Neuronal stem cell (in vitro differentiated cells): ENCODE measurements around the gene ARHGAP42.

ENCODE experiments used
- DNase-seq: peaks from one replicate; pipeline ENCODE4 v3.0.0-alpha.2; 2013; ENCODE audit warnings: low spot score
- H2AFZ ChIP-seq: one replicate; pipeline ENCODE4 v1.6.1; 2013; ENCODE audit warnings: mild to moderate bottlenecking, low read length, inconsistent platforms
- H2AK5ac ChIP-seq: 2 replicates; pipeline ENCODE4 v1.6.1; 2013; ENCODE audit warnings: low read depth, mild to moderate bottlenecking, inconsistent platforms, low read length, moderate library complexity, mixed read lengths
- H2BK120ac ChIP-seq: 2 replicates; pipeline ENCODE4 v1.6.1; 2013; ENCODE audit warnings: low read depth, mild to moderate bottlenecking, inconsistent platforms, low read length, moderate library complexity, mixed read lengths
- H2BK12ac ChIP-seq: one replicate; pipeline ENCODE4 v1.6.1; 2013; ENCODE audit warnings: low read length, inconsistent platforms
- H2BK15ac ChIP-seq: 2 replicates; pipeline ENCODE4 v1.6.1; 2013; ENCODE audit warnings: mild to moderate bottlenecking, low read length, inconsistent platforms, mixed read lengths
- H2BK5ac ChIP-seq: one replicate; pipeline ENCODE4 v1.6.1; 2013; ENCODE audit warnings: inconsistent platforms, mild to moderate bottlenecking, low read length, moderate library complexity
- H3K14ac ChIP-seq: one replicate; pipeline ENCODE4 v1.6.1; 2013; ENCODE audit warnings: low read length, inconsistent platforms
- H3K18ac ChIP-seq: 2 replicates; pipeline ENCODE4 v1.6.1; 2013; ENCODE audit warnings: low read length, inconsistent platforms
- H3K23ac ChIP-seq: 2 replicates; pipeline ENCODE4 v1.6.1; 2013; ENCODE audit warnings: low read depth, mild to moderate bottlenecking, mixed read lengths, low read length, inconsistent platforms; ENCODE audit not compliant: poor library complexity
- H3K27ac ChIP-seq: replicated peaks from 3 replicates; pipeline ENCODE4 v1.5.1; 2013; ENCODE audit warnings: low read length, inconsistent platforms
- H3K27me3 ChIP-seq, 3 experiments: 2 replicates each; pipeline ENCODE4 v1.6.1; 2013; ENCODE audit warnings: low read length in 3 of 3, mild to moderate bottlenecking in 2 of 3, inconsistent platforms in 1 of 3, low read depth in 1 of 3, mixed read lengths in 1 of 3, moderate library complexity in 1 of 3; ENCODE audit not compliant: control insufficient read depth in 3 of 3, insufficient read depth in 3 of 3
- H3K36me3 ChIP-seq, 2 donors: replicated peaks in 1 of 2; 2 replicates each; pipeline ENCODE4 v1.6.1; 2013; ENCODE audit warnings: low read length in 2 of 2; ENCODE audit not compliant: control insufficient read depth in 2 of 2, insufficient read depth in 2 of 2
- H3K4ac ChIP-seq: 2 replicates; pipeline ENCODE4 v1.6.1; 2013; ENCODE audit warnings: inconsistent platforms, mild to moderate bottlenecking, low read length, moderate library complexity
- H3K4me1 ChIP-seq, 2 donors: 1 replicate in 1 of 2; 2 replicates in 1 of 2; pipeline ENCODE4 v1.6.1; 2013; ENCODE audit warnings: low read length in 2 of 2, low read depth in 1 of 2; ENCODE audit not compliant: control insufficient read depth in 2 of 2, insufficient read depth in 1 of 2
- H3K4me2 ChIP-seq: one replicate; pipeline ENCODE4 v1.6.1; 2013; ENCODE audit warnings: mild to moderate bottlenecking, low read length, inconsistent platforms; ENCODE audit not compliant: insufficient read depth, poor library complexity, severe bottlenecking
- H3K4me3 ChIP-seq, 2 donors: 2 replicates each; pipeline ENCODE4 v1.5.1; 2013; ENCODE audit warnings: low read length in 2 of 2, mild to moderate bottlenecking in 2 of 2, inconsistent platforms in 1 of 2, moderate library complexity in 1 of 2
- H3K79me1 ChIP-seq: one replicate; pipeline ENCODE4 v1.6.1; 2013; ENCODE audit warnings: low read depth, mild to moderate bottlenecking, inconsistent platforms, low read length, moderate library complexity
- H3K9ac ChIP-seq: one replicate; pipeline ENCODE4 v1.6.1; 2013; ENCODE audit warnings: mild to moderate bottlenecking, low read depth, low read length, inconsistent platforms; ENCODE audit not compliant: poor library complexity
- H3K9me3 ChIP-seq, 2 donors: replicated peaks in 1 of 2; 2 replicates each; pipeline versions ENCODE3 to v1.6.1; 2013; ENCODE audit warnings: low read length in 2 of 2, mild to moderate bottlenecking in 2 of 2, inconsistent platforms in 1 of 2, low read depth in 1 of 2, mixed read lengths in 1 of 2, moderate library complexity in 1 of 2; ENCODE audit not compliant: control insufficient read depth in 2 of 2, insufficient read depth in 1 of 2
- H4K8ac ChIP-seq: one replicate; pipeline ENCODE4 v1.6.1; 2013; ENCODE audit warnings: low read depth, mild to moderate bottlenecking, inconsistent platforms, low read length, moderate library complexity
- H4K91ac ChIP-seq: one replicate; pipeline ENCODE4 v1.6.1; 2013; ENCODE audit warnings: low read length, low read depth, mild to moderate bottlenecking, inconsistent platforms; ENCODE audit not compliant: poor library complexity
- WGBS, 2 donors: extraction: QIAGEN DNeasy Blood & Tissue Kit; methylation state at CpG; one replicate each; pipeline ENCODE4 v1.1.7; 2013; ENCODE audit warnings: missing lambda C conversion rate in 2 of 2, mixed read lengths in 1 of 2; ENCODE audit not compliant: insufficient read length in 2 of 2, insufficient replicate concordance in 1 of 2; ENCODE audit errors: extremely low coverage in 2 of 2; 5-methylcytosine and 5-hydroxymethylcytosine counted together

Gene ARHGAP42

GRCh38 chr11:101022256-101022655, 335.2 kb downstream of the ARHGAP42 start:
- Histone ChIP-seq H3K9me3 (no peaks in the 10 kb centered on the region), H3K27ac (no peak overlapping the region), H3K36me3 (no peaks in the 10 kb centered on the region), H4K91ac (no peak overlapping the region), H3K4ac (no peak overlapping the region), H2BK5ac (no peak overlapping the region), H2BK15ac (no peak overlapping the region), H3K27me3 (no peaks in the 10 kb centered on the region), H3K4me2 (no peak overlapping the region), H3K9ac (no peak overlapping the region), H3K23ac (no peak overlapping the region), H3K4me1 (no peaks in the 10 kb centered on the region), H2BK12ac (no peak overlapping the region), H2AFZ (no peak overlapping the region), H3K4me3 (no peak overlapping the region), H2AK5ac (no peak overlapping the region), H4K8ac (no peak overlapping the region), H3K14ac (no peak overlapping the region), H3K18ac (no peak overlapping the region), H2BK120ac (no peak overlapping the region), H3K79me1 (no peaks in the 10 kb centered on the region)
- DNase-seq, result no peak

GRCh38 chr11:101028644-101029043, 341.6 kb downstream of the ARHGAP42 start:
- no peak overlapping the region for H3K4me3 ChIP-seq
- no CpG with 5 or more reads among the region's 1 CpG for WGBS, 2 donors

DNA sequence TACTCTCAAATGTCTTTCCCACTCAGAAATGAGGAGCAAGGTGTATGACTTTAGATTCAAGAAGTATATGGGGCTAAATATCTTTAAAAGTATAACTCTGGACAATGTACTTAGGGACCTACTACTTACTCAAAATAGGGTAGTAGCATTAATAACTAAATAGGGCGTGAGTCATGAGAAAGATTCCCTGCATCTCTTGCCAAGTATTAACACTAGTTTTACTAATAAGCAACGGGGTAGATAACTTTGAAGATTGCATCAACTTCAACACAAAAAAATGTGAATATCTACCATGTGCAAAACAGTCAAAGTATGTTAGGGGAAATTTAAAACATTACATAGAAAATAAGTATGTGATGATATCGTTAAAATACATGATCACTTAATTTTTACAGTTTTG, 342.9 kb downstream of the ARHGAP42 start:
- Histone ChIP-seq H3K14ac (no peak overlapping the region), H2BK120ac (no peak overlapping the region), H3K79me1 (no peaks in the 10 kb centered on the region), H2AK5ac (no peak overlapping the region), H4K91ac (no peak overlapping the region), H3K18ac (no peak overlapping the region), H3K4me1 (peaks cover 0 to 4% of the 10 kb centered on the region in 2 donors), H3K9ac (no peak overlapping the region), H2BK15ac (no peak overlapping the region), H4K8ac (no peak overlapping the region), H2BK5ac (no peak overlapping the region), H3K4ac (no peak overlapping the region), H3K4me3 (no peak overlapping the region), H3K23ac (no peak overlapping the region), H3K36me3 (no peaks in the 10 kb centered on the region), H2BK12ac (no peak overlapping the region), H3K27me3 (no peaks in the 10 kb centered on the region), H3K4me2 (no peak overlapping the region), H3K9me3 (no peaks in the 10 kb centered on the region), H2AFZ (no peak overlapping the region), H3K27ac (no peak overlapping the region)
- no CpG with 5 or more reads among the region's 3 CpGs for WGBS, 2 donors
- no peak for DNase-seq

More at GRCh38 chr11:101028644-101029043, 341.6 kb downstream of the ARHGAP42 start:
- DNase-seq, result no peak
- no peak overlapping the region for H3K4ac ChIP-seq
- H3K79me1 ChIP-seq, result no peaks in the 10 kb centered on the region
- H3K18ac ChIP-seq, result no peak overlapping the region
- no peak overlapping the region for H4K8ac ChIP-seq
- H3K23ac ChIP-seq, result no peak overlapping the region
- H3K9me3 ChIP-seq, result no peaks in the 10 kb centered on the region
- H2AK5ac ChIP-seq, result no peak overlapping the region
- H3K4me2 ChIP-seq, result no peak overlapping the region
- no peak overlapping the region for H3K9ac ChIP-seq
- H2AFZ ChIP-seq, result no peak overlapping the region
- H3K27ac ChIP-seq, result no peak overlapping the region
- H4K91ac ChIP-seq, result no peak overlapping the region
- no peak overlapping the region for H2BK12ac ChIP-seq
- no peak overlapping the region for H3K14ac ChIP-seq
- H3K27me3 ChIP-seq, result no peaks in the 10 kb centered on the region
- no peaks in the 10 kb centered on the region for H3K4me1 ChIP-seq
- no peak overlapping the region for H2BK15ac ChIP-seq
- no peaks in the 10 kb centered on the region for H3K36me3 ChIP-seq
- H2BK5ac ChIP-seq, result no peak overlapping the region
- H2BK120ac ChIP-seq, result no peak overlapping the region

- no peak overlapping the region for H2BK5ac ChIP-seq
- H3K18ac ChIP-seq, result no peak overlapping the region
- no peak for DNase-seq
- no peak overlapping the region for H2AK5ac ChIP-seq
- H2BK120ac ChIP-seq, result no peak overlapping the region
- H3K4me3 ChIP-seq, result no peak overlapping the region
- no peak overlapping the region for H3K4me2 ChIP-seq
- H4K8ac ChIP-seq, result no peak overlapping the region
- no CpG with 5 or more reads among the region's 1 CpG for WGBS, 2 donors
- H2BK12ac ChIP-seq, result no peak overlapping the region
- no peaks in the 10 kb centered on the region for H3K9me3 ChIP-seq
- H3K23ac ChIP-seq, result no peak overlapping the region
- H3K9ac ChIP-seq, result no peak overlapping the region
- no peak overlapping the region for H3K4ac ChIP-seq
- no peaks in the 10 kb centered on the region for H3K79me1 ChIP-seq
- no peaks in the 10 kb centered on the region for H3K36me3 ChIP-seq
- H3K4me1 ChIP-seq, result peaks cover 0 to 4% of the 10 kb centered on the region in 2 donors
- H4K91ac ChIP-seq, result no peak overlapping the region
- no peak overlapping the region for H3K14ac ChIP-seq
- H3K27ac ChIP-seq, result no peak overlapping the region
- no peak overlapping the region for H2BK15ac ChIP-seq
- H2AFZ ChIP-seq, result no peak overlapping the region
- H3K27me3 ChIP-seq, result no peaks in the 10 kb centered on the region
Observed at GRCh38 chr11:101030692-101031091, 343.6 kb downstream of the ARHGAP42 start.
